ENCODE measurements around the gene ARHGEF3.

The ARHGEF3 gene

DNA sequence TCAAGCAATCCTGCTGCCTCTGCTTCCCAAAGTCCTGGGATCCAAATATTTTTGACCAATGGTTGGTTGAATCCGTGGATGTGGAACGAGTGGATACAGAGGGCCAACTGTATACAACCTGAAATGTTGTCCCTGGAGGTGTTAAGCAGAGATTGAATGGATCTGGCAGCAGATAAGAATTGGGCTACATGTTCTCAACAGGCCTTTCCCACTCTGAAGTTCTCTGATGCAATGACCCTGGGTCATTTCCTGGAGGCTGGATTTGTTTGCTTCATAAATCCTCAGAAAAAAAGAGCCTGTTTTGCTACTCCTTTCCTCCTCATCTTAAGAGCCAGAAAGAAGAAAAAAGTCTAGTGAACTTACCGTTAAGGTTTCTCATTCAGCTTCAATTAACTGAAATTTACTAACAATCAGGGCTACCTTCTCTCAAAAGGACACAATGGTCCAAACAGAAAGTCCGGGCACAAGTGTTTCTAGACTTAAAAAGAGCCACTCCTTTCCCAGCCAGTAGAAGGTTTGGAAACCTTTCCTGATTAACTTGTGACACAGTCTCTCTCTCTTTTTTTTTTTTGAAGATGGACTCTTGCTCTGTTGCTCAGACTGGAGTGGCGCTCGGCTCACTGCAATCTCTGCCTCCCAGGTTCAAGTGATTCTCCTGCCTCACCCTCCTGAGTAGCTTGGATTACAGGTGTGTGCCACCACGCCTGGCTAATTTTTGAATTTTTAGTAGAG is 6.5 kb downstream of the ARHGEF3 start:
- DNase-seq (ENCODE audit: low spot score), result no peak

DNA sequence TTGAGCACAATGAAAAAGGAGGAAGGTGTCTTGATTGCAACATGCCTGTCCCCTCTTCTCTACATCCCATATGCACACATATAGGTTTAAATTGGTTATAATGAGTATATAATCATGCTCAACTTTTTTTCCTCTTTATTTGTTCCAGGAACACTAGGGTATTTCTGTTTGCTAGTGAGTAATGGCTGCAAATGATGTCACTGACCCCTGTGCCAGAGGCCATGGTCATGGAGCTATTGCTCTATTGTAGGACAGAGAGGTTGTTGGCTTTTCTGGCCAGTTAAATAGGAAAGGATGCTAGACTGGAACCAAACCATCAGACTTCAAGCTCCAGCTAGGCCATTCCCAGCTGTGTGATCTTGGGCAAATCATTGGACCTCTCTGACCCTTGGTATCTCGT is 9.6 kb downstream of the ARHGEF3 start:
- DNase-seq (ENCODE audit: low spot score), result no peak

DNA sequence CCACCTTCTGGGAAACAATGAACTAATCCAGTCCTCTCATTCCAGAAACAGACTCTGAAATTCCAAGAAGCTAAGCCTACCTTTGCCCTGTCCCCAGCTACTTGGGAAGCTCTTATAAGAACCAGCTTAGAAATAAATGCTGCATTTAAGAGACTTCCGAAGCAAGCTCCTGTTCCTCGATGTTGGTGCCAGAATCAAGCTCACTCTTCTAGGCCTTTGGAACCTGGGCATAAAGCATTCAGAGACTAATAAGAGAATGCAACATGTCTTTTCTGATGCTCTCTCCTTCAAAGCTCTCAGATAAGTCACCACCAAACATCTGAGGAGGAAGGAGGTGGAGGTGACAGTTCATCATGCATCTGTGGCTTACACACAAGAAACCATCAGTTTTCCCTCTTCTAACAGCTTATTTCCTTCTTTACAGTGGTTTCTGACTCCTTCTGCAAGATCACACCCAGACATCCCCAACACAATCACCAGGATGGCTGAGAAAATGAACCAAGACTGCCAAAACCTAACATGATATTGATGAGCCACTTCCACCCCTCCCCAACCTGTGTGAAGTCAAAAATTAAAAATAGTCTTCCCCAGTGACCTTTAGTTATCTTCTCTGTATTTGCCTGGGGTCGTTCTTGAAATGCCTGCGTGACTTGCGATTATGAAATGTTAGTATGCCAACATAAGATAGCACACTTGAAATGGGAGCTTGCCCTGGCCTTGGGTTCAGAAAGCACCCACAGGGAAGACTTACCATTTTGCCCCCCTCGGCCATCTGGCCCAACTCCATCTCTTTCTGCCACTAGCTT is 11.5 kb downstream of the ARHGEF3 start:
- no peak for DNase-seq (ENCODE audit: low spot score)

DNA sequence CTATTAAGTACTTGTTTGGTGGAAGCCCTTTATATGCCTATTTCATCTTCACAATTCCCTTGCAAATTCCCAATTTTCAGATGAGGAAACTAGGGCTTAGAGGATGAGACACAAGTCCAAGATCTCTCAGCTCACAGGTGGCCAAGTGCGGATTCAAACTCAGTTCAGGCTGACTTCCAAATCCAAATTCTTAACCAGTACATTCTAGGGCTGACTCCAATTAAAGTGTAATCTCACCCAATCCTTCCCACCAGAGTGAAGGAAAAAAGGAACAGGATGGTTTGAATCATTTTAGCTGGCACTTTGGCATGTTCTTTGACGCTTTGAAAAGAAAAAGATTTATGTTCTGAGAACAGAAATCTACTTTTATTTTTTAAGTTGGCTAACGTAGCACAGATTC is 12.7 kb downstream of the ARHGEF3 start:
- DNase-seq (ENCODE audit: low spot score), result no peak

DNA sequence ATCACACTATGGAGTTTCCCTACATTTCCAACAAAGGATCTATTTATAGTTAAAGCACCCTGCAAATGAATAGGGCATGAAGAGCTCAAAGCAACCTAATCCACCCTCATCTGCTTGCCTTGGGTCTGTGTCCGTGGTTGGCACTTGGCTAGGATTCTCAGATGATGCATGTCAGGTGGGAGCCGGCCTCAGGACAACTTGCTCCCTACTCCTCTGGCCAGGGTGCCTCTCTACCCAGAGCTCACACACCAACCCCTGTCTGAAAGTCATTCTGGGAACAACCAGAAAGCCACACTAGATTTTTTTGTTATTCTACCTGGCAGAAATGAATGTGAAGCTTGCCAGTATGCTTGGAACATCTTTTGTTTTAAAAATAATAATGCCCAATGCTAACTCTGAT is 13.2 kb downstream of the ARHGEF3 start:
- no peak for DNase-seq (ENCODE audit: low spot score)

DNA sequence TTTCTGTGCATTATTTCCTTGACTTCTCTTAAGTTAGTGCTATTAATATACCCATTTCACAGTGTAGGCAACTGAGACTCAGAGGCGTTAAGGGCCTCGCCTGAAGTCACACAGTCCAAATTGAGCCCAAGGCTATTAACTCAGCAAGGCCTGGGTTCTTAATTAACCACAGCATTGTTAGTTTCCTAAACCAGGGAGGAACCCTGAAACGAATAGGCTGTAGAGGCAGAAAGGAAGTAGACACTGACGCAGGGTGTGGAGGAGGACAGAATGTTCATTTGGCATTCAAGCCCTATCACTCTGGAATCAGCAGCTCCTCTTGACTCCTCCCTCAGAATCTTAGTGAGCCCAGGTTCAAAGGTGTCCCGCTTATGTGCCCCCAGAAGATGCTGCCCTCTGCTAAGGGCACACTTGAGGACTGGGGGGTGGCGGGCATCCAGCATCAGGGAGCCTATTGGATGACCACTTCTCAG is 13.9 kb downstream of the ARHGEF3 start:
- DNase-seq (ENCODE audit: low spot score), result no peak

DNA sequence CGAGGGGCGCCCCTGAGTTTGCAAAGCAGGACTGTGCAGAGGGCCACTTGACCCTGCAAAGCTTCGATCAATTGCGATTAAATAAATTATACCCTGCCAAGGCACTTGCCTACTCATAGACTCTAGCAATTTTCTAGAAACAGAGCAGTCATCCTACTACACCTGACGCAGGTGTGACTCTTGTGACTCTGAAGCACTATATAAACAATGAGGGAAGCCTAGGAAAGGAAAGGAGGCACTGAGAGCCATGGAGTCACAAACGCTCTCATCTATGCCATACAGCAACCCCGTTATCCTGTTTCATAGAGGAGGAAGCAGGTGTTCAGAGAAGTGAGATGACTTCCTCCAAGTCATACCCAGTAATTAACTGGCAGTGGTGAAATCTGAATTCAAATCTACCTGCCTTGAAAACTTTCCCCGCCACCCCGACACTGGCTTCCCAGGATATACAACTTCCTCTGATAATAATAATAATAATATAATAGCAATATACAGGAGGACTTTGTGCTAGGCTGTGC is 14.4 kb downstream of the ARHGEF3 start:
- DNase-seq (ENCODE audit: low spot score), result no peak

DNA sequence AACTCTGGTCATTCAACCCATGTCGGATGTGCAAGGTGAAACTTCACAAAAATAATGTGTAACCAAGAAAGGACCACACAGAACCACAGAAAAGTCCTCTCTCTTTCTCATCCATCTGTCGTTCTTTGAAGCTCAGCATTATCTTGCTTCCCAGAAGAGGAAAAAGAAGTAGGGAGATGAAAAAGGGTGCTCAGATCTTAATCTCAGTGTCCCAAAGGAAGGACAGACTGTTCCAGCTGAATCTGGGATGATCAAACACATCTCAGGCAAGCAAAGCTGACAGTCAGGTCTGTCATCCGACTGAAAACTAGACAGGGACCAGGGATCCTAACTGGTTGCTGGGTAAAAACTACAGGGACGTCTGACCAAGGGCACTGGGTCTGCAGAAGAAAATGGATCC is 16.2 kb downstream of the ARHGEF3 start:
- DNase-seq (ENCODE audit: low spot score), result no peak

DNA sequence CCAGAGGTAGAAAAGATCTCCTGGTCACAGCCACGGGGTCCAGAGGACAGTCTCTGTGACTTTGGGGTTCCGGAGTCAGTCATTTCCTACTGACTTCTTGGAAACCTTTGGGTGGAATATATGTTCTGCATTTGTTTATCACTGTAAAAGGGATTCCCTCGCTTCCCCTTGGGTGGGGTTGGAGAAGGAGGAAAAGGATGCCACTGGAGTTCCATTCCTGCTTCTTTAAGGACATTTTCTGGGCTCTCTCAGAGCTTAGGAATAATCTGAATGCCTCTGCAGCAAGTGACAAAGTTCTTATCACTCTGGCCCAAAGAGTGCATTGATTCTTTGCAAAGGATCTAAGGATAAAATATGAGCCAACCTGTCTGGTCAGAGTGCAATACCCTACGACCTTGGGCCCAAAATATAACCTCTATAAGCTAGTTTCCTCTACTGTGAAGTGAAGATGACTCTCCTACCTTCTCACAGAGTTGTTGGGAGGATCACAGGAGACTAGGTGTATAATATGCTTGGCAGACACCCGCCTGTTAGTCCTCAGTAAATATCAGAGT is 17.2 kb downstream of the ARHGEF3 start:
- DNase-seq (ENCODE audit: low spot score), result no peak

DNA sequence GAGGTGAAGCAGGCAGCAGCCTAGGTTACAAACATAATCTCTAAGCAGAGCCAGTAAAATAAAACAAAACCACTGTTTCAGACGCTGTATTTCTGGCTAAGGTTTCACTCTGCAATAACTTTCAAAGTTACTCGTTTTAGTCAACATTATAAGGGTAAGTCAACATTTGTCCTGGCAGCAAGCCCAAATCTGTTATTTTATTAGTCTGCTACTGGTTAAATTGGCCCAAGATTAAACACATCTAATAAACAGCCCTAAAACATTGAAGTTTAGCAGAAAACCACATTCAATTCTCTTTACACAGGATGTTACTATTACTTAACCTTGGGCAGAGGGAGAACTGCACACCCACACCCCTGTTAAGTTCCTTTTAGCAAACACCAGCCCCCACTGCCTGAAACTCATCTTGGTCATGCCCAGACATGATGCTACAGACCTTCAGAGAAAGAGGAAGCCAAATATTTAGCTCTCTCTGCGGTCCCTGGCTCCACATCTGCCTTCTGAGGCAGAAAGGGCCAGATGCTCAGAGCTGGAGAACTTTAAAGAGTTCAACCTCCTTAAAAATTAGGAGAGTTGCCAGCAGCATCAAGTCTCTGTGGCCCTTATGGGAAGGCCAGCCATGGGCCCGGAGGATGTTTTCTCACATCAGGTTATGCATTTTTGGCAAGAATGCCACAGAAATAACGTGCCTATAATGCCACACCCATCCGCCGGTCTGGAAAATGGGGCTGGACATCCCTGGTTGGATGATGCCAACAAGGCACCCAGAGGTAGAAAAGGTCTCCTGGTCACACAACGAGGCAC is 17.9 kb downstream of the ARHGEF3 start:
- DNase-seq (ENCODE audit: low spot score), result no peak

DNA sequence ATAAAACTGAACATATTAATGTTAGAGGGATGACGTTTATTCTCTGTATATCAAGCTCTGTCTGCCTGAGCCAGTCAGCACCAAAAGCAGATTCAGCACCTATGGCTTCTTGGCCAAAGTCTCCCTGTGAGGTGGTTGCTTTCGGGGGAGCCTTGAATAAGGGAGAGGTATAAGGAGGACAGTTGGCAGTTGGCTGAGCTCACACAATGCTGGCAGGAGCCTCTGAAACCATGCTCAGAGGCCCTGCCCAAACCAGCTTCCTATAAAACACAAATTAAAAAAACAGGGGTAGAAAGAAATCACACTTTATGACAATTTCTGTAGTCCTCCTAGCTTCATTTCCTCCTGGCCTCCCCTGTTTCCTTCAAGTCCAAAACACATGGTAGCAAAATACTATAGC is 18.8 kb downstream of the ARHGEF3 start:
- no peak for DNase-seq (ENCODE audit: low spot score)

DNA sequence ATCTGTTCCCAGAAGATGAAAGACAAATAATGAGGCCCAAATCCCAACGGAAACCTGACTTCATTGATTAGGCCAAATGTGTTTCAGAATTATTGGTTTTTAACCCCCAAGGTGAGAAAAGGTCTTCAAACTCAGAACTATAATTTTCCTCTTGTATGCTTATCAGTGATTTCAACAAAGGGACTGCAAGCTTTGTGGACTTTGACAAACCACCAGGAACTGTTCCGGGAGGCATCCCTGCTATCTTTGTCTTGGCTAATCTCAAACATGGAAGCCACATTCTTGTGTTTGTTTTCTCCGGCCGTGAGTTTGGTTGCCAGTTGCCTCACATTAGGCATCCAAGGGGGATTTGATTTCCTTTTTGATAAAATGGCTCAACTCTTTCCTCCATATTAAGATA is 19.5 kb downstream of the ARHGEF3 start:
- DNase-seq (ENCODE audit: low spot score), result no peak

DNA sequence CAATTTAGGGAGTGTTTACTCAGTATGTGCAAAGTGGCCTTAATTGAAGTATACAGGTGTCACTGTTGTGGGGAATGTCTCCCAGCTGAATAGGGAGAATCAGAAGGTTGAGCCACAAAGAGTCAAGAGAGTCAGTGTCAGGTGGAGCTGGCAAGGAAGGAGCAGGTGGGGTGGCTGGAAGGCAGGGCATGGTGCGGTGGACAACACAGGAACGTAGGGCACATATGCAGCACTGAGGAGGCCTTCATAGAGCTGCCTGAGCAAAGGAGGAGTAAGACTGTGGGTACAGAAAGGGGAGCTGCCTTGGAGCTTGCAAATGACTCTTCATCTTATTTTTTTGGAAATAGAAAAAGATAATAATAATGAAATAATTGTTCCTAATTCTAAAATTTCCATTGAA is 20.0 kb downstream of the ARHGEF3 start:
- DNase-seq (ENCODE audit: low spot score), result no peak

DNA sequence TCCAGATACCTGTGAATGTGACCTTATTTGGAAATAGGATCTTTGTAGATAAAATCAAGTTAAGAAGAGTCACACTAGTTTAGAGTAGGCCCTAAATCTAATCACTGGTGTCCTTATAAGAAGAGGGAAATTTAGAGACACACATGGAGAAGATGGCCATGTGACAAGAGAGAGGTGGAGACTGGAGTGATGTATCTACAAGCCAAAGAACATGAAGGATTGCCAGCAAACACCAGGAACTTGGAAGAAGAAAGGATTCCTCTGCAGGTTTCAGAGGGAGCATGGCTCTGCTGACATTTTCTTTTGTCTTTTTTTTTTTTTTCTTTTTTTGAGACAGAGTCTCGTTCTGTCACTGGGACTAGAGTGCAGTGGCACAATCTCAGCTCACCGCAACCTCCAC is 20.8 kb downstream of the ARHGEF3 start:
- no peak for DNase-seq (ENCODE audit: low spot score)

DNA sequence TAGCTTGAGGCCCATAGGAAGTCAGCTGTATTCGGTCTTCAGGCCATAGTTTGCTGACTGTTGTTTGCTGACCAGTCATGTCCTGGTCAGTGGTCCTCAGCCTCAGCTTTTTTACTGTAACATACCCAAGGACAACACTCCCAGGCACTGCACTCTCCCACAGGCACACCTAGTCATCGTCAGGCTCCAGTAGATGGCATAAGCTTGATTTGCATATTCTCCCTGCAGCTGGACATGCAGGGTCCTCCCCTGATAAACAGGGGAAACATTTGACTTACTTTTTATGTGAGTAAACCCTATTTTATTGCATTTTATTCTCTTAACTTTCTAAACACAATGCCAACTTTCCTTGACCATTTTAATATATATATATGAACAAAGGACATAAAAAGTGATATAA is 22.9 kb downstream of the ARHGEF3 start:
- no peak for DNase-seq (ENCODE audit: low spot score)

DNA sequence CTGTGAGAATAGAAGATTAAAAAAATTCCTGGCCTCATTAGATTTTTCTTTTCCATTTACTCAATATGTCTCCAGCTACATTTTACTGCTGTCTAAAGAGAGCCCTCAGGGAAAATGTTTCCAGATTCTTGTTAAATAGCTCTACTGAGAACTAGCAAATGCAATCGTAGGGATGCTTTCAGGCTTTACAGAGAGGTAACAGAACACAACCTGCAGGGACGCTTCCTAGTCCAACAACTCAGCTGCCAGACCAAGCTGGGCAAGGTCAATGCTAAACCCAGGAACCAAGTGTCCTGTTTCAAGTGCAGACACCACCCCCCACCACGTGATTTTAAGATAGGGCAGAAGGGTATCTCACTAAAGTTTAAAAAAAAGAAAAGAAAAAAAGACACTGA is 25.2 kb downstream of the ARHGEF3 start:
- no peak for DNase-seq (ENCODE audit: low spot score)

DNA sequence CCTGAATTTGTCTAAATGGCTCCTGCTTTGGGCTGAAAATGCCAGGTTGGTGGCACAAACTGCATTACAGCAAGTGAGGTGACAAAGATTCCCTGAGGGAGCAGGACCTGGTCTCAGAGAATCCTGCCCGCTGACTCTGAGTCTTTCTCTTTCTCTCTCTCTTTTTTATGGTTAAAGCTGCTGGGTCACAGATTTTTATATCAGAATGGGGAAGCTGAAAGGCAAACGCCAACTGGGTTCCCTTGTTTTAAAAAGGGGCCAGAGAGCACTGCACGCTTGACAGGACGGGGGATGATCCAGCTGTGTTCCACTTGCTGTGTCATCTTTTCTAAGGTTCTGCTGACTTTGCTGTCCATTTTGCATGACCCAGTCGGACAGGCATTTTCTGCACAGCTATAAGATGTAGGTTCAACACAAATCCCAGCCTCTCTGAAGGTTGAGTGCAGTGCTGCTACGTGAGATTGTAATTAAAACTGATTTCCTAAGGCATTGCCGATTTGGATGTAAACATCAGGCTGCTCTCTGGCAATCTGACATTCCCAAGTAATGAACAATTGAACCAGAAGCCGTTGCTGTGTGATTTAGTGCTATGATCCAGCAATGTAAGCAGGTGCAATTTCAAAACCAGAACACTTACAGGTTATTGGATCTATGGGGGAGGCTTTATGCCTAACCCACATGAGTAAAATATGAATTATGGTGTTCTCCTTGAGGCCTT is 25.8 kb downstream of the ARHGEF3 start:
- no peak for DNase-seq (ENCODE audit: low spot score)

DNA sequence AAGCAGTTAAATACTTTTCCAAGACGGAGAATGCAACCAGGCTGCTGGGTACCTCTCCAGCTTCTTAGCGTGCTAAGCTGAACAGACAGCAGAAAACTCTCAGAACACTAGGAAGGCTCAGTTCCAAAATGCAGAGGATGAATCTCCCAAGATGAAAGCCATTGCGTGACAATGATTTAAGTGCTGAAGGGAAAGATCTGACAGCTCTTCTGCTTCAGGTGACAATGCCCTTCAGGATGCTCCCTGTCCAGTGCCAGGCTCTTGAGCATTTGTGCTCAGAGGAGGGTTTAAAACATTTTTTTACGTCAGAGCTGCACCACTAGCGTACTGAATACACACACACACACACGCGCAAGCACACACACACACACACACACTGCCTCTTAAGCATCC is 26.3 kb downstream of the ARHGEF3 start:
- no peak for DNase-seq (ENCODE audit: low spot score)

DNA sequence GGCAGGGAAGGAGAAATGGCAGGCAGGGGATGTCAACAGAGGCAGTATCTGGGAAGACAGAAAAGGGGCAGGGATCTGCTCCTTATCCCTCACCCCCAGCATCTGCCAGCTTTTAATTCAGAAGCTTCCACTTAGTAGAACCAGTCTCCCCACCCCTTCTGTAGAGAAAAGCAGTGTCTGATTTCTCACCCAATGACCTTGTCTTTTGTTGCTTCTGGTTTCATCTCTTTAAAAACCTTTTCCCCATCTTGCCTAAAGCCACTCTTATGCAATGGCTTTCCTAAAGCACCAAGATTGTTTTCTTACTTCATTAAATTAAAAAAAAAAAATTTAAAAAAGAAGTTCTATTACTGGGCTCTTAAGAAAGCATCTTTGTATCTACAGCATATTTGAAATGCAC is 27.8 kb downstream of the ARHGEF3 start:
- no peak for DNase-seq (ENCODE audit: low spot score)

DNA sequence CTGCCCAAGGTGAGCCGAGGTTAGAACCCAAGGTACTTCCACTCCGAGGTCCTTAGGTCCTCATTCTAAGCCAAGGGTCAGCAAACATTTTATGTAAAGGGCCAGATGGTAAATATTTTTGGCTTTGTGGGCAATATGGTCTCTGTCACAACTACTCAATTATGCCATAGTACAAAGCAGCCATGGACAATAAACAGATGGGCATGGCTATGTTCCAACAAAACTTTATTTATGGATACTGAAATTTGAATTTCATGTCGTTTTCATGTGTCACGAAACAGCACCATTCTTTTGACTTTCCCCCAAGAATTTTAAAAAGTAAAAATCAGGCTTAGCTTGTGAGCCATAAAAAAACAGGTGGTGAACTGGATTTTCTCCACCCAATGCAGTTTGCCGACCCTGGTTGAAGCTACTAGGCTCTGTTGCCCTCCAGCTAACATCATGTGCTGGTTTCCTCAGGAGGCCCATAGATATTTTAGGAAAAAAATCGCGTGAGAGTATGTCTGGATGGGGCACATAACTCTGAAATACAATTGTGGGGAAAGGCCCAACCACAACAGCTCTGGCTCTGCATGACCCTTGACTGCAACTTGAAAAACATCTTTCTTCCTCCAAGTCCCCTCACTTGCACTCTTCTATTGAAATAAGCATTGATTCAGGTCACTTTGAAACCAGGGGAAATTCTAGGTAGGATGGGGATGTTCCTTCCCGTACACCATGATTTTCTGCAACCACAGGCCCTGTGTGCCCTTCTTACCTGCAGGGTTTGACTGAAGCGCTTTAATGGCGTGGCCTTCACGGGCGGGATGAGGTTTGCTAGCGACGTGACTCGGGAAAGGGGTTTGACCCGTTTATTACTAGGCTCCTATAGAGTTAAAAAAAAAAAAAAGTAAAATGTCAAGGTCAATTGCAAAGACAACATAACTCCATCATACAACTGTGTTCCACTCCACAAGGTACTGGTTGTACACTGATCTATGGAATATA is 28.5 kb downstream of the ARHGEF3 start:
- DNase-seq (ENCODE audit: low spot score), result no peak
